Measurements from ENCODE around the gene PITX3.
"Not testable (repeated sequence)": the region's sequence is repeated elsewhere in the genome, so short reads cannot be mapped to it uniquely, and the experiment has no call there.

The PITX3 gene

GRCh38 chr10:102220612-102221011 is 20.7 kb downstream of the PITX3 start:
- ChIA-PET CTCF (interaction anchor here (1.0 to 4.2 kb wide), 4 partner anchors 9 to 127 kb away, joined by 3 to 31 read pairs (median 10); no protein-coding TSS in a partner anchor), POLR2A (no interaction called here)
- TF ChIP-seq ZNF311 (tag by site-specific recombination; IDR thresholded peaks at IDR 0.05; ENCODE audit: borderline replicate concordance) (no peak), ZNF518A (tag by site-specific recombination; conservative IDR thresholded peaks at IDR 0.05; ENCODE audit: low read depth) (no peak), ZNF513 (tag by site-specific recombination; IDR thresholded peaks at IDR 0.05) (no peak)
- peaks cover 3% of the 10 kb centered on the region; the same call in 1 of the 2 replicates for H3K4me1 ChIP-seq (ENCODE audit: control insufficient read depth, insufficient read depth, low read length)
- no peaks in the 10 kb centered on the region for H3K9me3 ChIP-seq (ENCODE audit: control insufficient read depth, insufficient read depth, low read depth, low read length)
- no peak overlapping the region for H3K4me3 ChIP-seq (ENCODE audit: low read depth, low read length)
- H3K36me3 ChIP-seq (ENCODE audit: control insufficient read depth in 2 of 2, insufficient read depth in 1 of 2, low read length in 2 of 2), result no peaks in the 10 kb centered on the region
- no peak overlapping the region for H3K27ac ChIP-seq (ENCODE audit: extremely low read depth, low read depth, low read length)

- Histone ChIP-seq H3K4me1 (ENCODE audit: control insufficient read depth, insufficient read depth, low read length) (no peaks in the 10 kb centered on the region), H3K9me3 (ENCODE audit: control insufficient read depth, insufficient read depth, low read depth, low read length) (no peaks in the 10 kb centered on the region), H3K4me3 (ENCODE audit: low read depth, low read length) (no peak overlapping the region), H3K27ac (ENCODE audit: extremely low read depth, low read depth, low read length) (no peak overlapping the region), H3K36me3 (ENCODE audit: control insufficient read depth in 2 of 2, insufficient read depth in 1 of 2, low read length in 2 of 2) (no peaks in the 10 kb centered on the region)
- TF ChIP-seq OSR2 (tag by site-specific recombination; IDR thresholded peaks at IDR 0.05) (no peak), TSHZ1 (tag by site-specific recombination; IDR thresholded peaks at IDR 0.05; ENCODE audit: borderline replicate concordance) (no peak), ZNF174 (tag by site-specific recombination; IDR thresholded peaks at IDR 0.05) (no peak), ZNF449 (tag by site-specific recombination; IDR thresholded peaks at IDR 0.05) (no peak), ZNF561 (tag by site-specific recombination; IDR thresholded peaks at IDR 0.05; ENCODE audit: borderline replicate concordance) (no peak), ZEB2 (tag by site-specific recombination; IDR thresholded peaks at IDR 0.05) (no peak), ZNF184 (tag by site-specific recombination; IDR thresholded peaks at IDR 0.05) (no peak), ZSCAN16 (tag by site-specific recombination; IDR thresholded peaks at IDR 0.05) (no peak), BCL11B (tag by site-specific recombination; IDR thresholded peaks at IDR 0.05; ENCODE audit: low read depth) (no peak)
- POLR2A ChIA-PET, result no interaction called here
- CTCF ChIA-PET, result interaction anchor here (0.8 to 4.2 kb wide), 4 partner anchors 11 to 377 kb away, joined by 3 to 31 read pairs (median 9); no protein-coding TSS in a partner anchor
Measured at GRCh38 chr10:102219370-102219769, 21.9 kb downstream of the PITX3 start.

- H3K4me1 ChIP-seq (ENCODE audit: control insufficient read depth, insufficient read depth, low read length); POLR2A ChIA-PET; H3K36me3 ChIP-seq (ENCODE audit: control insufficient read depth in 2 of 2, insufficient read depth in 1 of 2, low read length in 2 of 2); H3K9me3 ChIP-seq (ENCODE audit: control insufficient read depth, insufficient read depth, low read depth, low read length); H3K4me3 ChIP-seq (ENCODE audit: low read depth, low read length); H3K27ac ChIP-seq (ENCODE audit: extremely low read depth, low read depth, low read length); CTCF ChIA-PET: not testable (repeated sequence)
Measured at GRCh38 chr10:102213599-102213998, 27.7 kb downstream of the PITX3 start.

Measured in HEK293 (cell line).